Nephron progenitor cell (in vitro differentiated cells): ENCODE results near the gene FMO5.
"Not testable (repeated sequence)": the region's sequence is repeated elsewhere in the genome, so short reads cannot be mapped to it uniquely, and the experiment has no call there.

Experiments used
- DNase-seq: peaks from one replicate; pipeline ENCODE4 v3.0.0; 2021
- H3K27ac Mint-ChIP-seq: 2 replicates; pipeline ENCODE4 v1.8.0; 2021; ENCODE audit warnings: mild to moderate bottlenecking, moderate library complexity, mixed read lengths
- H3K27me3 Mint-ChIP-seq: 2 replicates; pipeline ENCODE4 v1.8.0; 2021; ENCODE audit warnings: mild to moderate bottlenecking, low read depth, mixed read lengths; ENCODE audit not compliant: poor library complexity
- H3K36me3 Mint-ChIP-seq: 2 replicates; pipeline ENCODE4 v1.8.0; 2021; ENCODE audit warnings: low read depth, mixed read lengths
- H3K4me1 Mint-ChIP-seq: 2 replicates; pipeline ENCODE4 v1.8.0; 2021; ENCODE audit warnings: mixed read lengths
- H3K4me3 Mint-ChIP-seq: 2 replicates; pipeline ENCODE4 v1.8.0; 2021; ENCODE audit warnings: mild to moderate bottlenecking, moderate library complexity, mixed read lengths
- H3K9me3 Mint-ChIP-seq: 2 replicates; pipeline ENCODE4 v1.8.0; 2021; ENCODE audit warnings: mild to moderate bottlenecking, moderate library complexity, mixed read lengths
- CTCF ChIP-seq: fragments of 200-600 bp; sonication (generic); IDR thresholded peaks from 2 replicates; pipeline ENCODE4 v1.5.0; 2021; ENCODE audit warnings: antibody characterized with exemption

Gene FMO5

GRCh38 chr1:147201276-147201675 is 23.9 kb downstream of the FMO5 start:
- no peak for TF ChIP-seq CTCF
- no peaks in the 10 kb centered on the region for H3K36me3 Mint-ChIP-seq
- H3K27me3 Mint-ChIP-seq = no peaks in the 10 kb centered on the region
- H3K4me3 Mint-ChIP-seq = no peak overlapping the region
- H3K9me3 Mint-ChIP-seq = no peaks in the 10 kb centered on the region
- no peak overlapping the region for H3K27ac Mint-ChIP-seq
- no peaks in the 10 kb centered on the region for H3K4me1 Mint-ChIP-seq
- no peak for DNase-seq

- not testable (repeated sequence) for DNase-seq, H3K4me1 Mint-ChIP-seq, H3K36me3 Mint-ChIP-seq, H3K4me3 Mint-ChIP-seq, H3K27ac Mint-ChIP-seq, H3K27me3 Mint-ChIP-seq
- H3K9me3 Mint-ChIP-seq = peaks cover 16% of the 10 kb centered on the region
These were observed 27.8 kb downstream of the FMO5 start for GRCh38 chr1:147197324-147197723.

GRCh38 chr1:147189514-147189913 is 35.6 kb downstream of the FMO5 start:
- TF ChIP-seq CTCF = no peak
- Mint-ChIP-seq H3K36me3 (no peaks in the 10 kb centered on the region), H3K9me3 (peaks cover 13% of the 10 kb centered on the region), H3K4me3 (no peak overlapping the region), H3K27me3 (peaks cover 11% of the 10 kb centered on the region), H3K4me1 (no peaks in the 10 kb centered on the region), H3K27ac (no peak overlapping the region)
- no peak for DNase-seq

GRCh38 chr1:147185432-147185831 is 39.7 kb downstream of the FMO5 start:
- H3K9me3 Mint-ChIP-seq = no peaks in the 10 kb centered on the region

GRCh38 chr1:147177611-147178380 is 47.3 kb downstream of the FMO5 start:
- H3K9me3 Mint-ChIP-seq = peaks cover 36% of the 10 kb centered on the region
- no peak overlapping the region for H3K27ac Mint-ChIP-seq
- peaks cover 22% of the 10 kb centered on the region for H3K4me1 Mint-ChIP-seq
- no peak overlapping the region for H3K4me3 Mint-ChIP-seq
- H3K27me3 Mint-ChIP-seq = peaks cover 1% of the 10 kb centered on the region
- H3K36me3 Mint-ChIP-seq = peaks cover 49% of the 10 kb centered on the region
- TF ChIP-seq CTCF = no peak
- no peak for DNase-seq

More at GRCh38 chr1:147185432-147185831, 39.7 kb downstream of the FMO5 start:
- DNase-seq = no peak
- Mint-ChIP-seq H3K4me1 (no peaks in the 10 kb centered on the region), H3K27ac (no peak overlapping the region), H3K4me3 (no peak overlapping the region), H3K36me3 (no peaks in the 10 kb centered on the region), H3K27me3 (peaks cover 8% of the 10 kb centered on the region)
- TF ChIP-seq CTCF = no peak

GRCh38 chr1:147172168-147173016 is 52.7 kb downstream of the FMO5 start, which contains the start of gene PRKAB2:
Gene PRKAB2, minus strand, starts transcription at chr1:147172470. Its CDS starts 326 bp downstream, at chr1:147172144.
- peak; percentile 85 for TF ChIP-seq CTCF
- Mint-ChIP-seq H3K9me3 (peaks cover 18% of the 10 kb centered on the region), H3K4me1 (peaks cover 55% of the 10 kb centered on the region), H3K27me3 (no peaks in the 10 kb centered on the region), H3K36me3 (peaks cover 30% of the 10 kb centered on the region), H3K27ac (peak within 1 kb of the TSS; percentile 99), H3K4me3 (peak within 1 kb of the TSS; percentile 98)
- peak; percentile 95 for DNase-seq
